OCI-LY7 (cell line): ENCODE results near the gene SNTB2. TPM values are rescaled to one million over a fixed set of nuclear protein-coding genes. Genes with fewer than 3 reads are reported as not detected.
"Not testable (repeated sequence)": the region's sequence is repeated elsewhere in the genome, so short reads cannot be mapped to it uniquely, and the experiment has no call there.

Source experiments
- BruUV-seq: library from RNA; stranded (reverse); fragments of 400-500 nt; replicated peaks from 2 replicates; lab custom pipeline; 2021; lab: Mats Ljungman, UMichigan
- CTCF ChIA-PET: fragments of 300-600 bp; sonication (Branson Sonifier 250); formaldehyde crosslinking; loops from one replicate; lab custom pipeline; 2022; ENCODE audit warnings: antibody characterized with exemption; ENCODE audit not compliant: unreplicated experiment; lab: Charles Lee
- POLR2A ChIA-PET: fragments of 300-600 bp; sonication (Branson Sonifier 250); formaldehyde crosslinking; loops from one replicate; lab custom pipeline; 2022; ENCODE audit warnings: antibody characterized with exemption; lab: Charles Lee
- DNase-seq: peaks from one replicate; pipeline ENCODE4 v3.0.0-alpha.2; 2015; ENCODE audit warnings: low spot score
- H2AFZ ChIP-seq: fragments of 200-600 bp; sonication (generic), shearing (Covaris generic); 2 replicates; pipeline ENCODE4 v1.6.1; 2014; ENCODE audit warnings: mild to moderate bottlenecking, antibody characterized with exemption, low read length, moderate library complexity
- H3K27ac ChIP-seq: fragments of 200-600 bp; sonication (generic); 2 replicates; pipeline ENCODE4 v1.5.1; 2014; ENCODE audit warnings: mixed run types, low read depth, mild to moderate bottlenecking, moderate library complexity, low read length, inconsistent platforms; ENCODE audit not compliant: poor library complexity, severe bottlenecking
- H3K36me3 ChIP-seq: fragments of 200-600 bp; sonication (generic); 2 replicates; pipeline ENCODE4 v1.6.1; 2014; ENCODE audit warnings: mild to moderate bottlenecking, antibody characterized with exemption, low read length, moderate library complexity, mixed read lengths; ENCODE audit not compliant: insufficient read depth
- H3K4me1 ChIP-seq: fragments of 200-600 bp; sonication (generic); 2 replicates; pipeline ENCODE4 v1.5.1; 2014; ENCODE audit warnings: mild to moderate bottlenecking, low read length; ENCODE audit not compliant: insufficient read depth, poor library complexity, severe bottlenecking
- H3K4me2 ChIP-seq: fragments of 200-600 bp; sonication (generic); 2 replicates; pipeline ENCODE4 v1.6.1; 2014; ENCODE audit warnings: mild to moderate bottlenecking, low read length
- H3K4me3 ChIP-seq: fragments of 200-600 bp; sonication (generic); 2 replicates; pipeline ENCODE4 v1.5.1; 2014; ENCODE audit warnings: mild to moderate bottlenecking, low read depth, low read length; ENCODE audit not compliant: poor library complexity, severe bottlenecking
- H3K79me2 ChIP-seq: fragments of 200-600 bp; sonication (generic); 2 replicates; pipeline ENCODE4 v1.6.1; 2016; ENCODE audit warnings: low read depth, mild to moderate bottlenecking, low read length, moderate library complexity, mixed read lengths; ENCODE audit not compliant: insufficient read depth
- H3K9me2 ChIP-seq: fragments of 200-600 bp; sonication (generic); 2 replicates; pipeline ENCODE4 v1.6.1; 2016; ENCODE audit warnings: mild to moderate bottlenecking, low read length, mixed read lengths; ENCODE audit not compliant: insufficient read depth
- H3K9me3 ChIP-seq: fragments of 200-600 bp; sonication (generic); 2 replicates; pipeline ENCODE4 v1.6.1; 2014; ENCODE audit warnings: mild to moderate bottlenecking, mixed run types, low read length, mixed read lengths
- H4K20me1 ChIP-seq: fragments of 200-600 bp; sonication (generic); 2 replicates; pipeline ENCODE4 v1.6.1; 2014; ENCODE audit warnings: mild to moderate bottlenecking, antibody characterized with exemption, low read length, moderate library complexity, mixed read lengths; ENCODE audit not compliant: insufficient read depth
- CTCF ChIP-seq: fragments of 200-600 bp; sonication (generic); conservative IDR thresholded peaks from 2 replicates; pipeline ENCODE4 v1.5.1; 2014; ENCODE audit warnings: mild to moderate bottlenecking, antibody characterized with exemption, low read length, moderate library complexity, mixed read lengths
- EZH2phosphoT487 ChIP-seq: fragments of 200-600 bp; sonication (generic); IDR thresholded peaks from 2 replicates; pipeline ENCODE4 v1.6.1; 2018; ENCODE audit warnings: low read depth, borderline replicate concordance, mild to moderate bottlenecking, mixed run types, antibody characterized with exemption, low read length, moderate library complexity, mixed read lengths
- intact Hi-C: fragments of 100-400 bp; cut with micrococcal nuclease; formaldehyde crosslinking; loops from one replicate; pipeline ENCODE4 v1.10.0; 2022; ENCODE audit not compliant: unreplicated experiment
- total RNA-seq, 2 experiments: library from RNA; depleted of rRNA in 1 of 2; stranded (reverse); fragments of >200 nt in 1 of 2; shearing (Covaris generic) in 1 of 2; gene quantifications; 2 replicates each; pipeline ENCODE4 v1.2.3, GENCODE V29; 2014 to 2022

SNTB2 gene
- total RNA-seq, 2 experiments from 2014 or later = 21.2 to 34.1 TPM

GRCh38 chr16:69294051-69294450, 107.1 kb downstream of the SNTB2 start:
- Histone ChIP-seq H3K4me2 (no peak overlapping the region), H3K36me3 (no peaks in the 10 kb centered on the region), H4K20me1 (no peaks in the 10 kb centered on the region), H3K4me1 (no peaks in the 10 kb centered on the region), H3K9me3 (no peaks in the 10 kb centered on the region), H3K4me3 (no peak overlapping the region), H3K9me2 (no peaks in the 10 kb centered on the region), H2AFZ (no peak overlapping the region), H3K27ac (no peak overlapping the region), H3K79me2 (no peaks in the 10 kb centered on the region)
- CTCF ChIA-PET = no interaction called here
- intact Hi-C loops = no loop called here
- POLR2A ChIA-PET = no interaction called here
- BruUV-seq = no TSS peak
- DNase-seq = no peak
- no peak for TF ChIP-seq CTCF
- TF ChIP-seq EZH2phosphoT487 = no peak

GRCh38 chr16:69296771-69297170, 109.8 kb downstream of the SNTB2 start:
- intact Hi-C loops, H3K27ac ChIP-seq, H3K4me1 ChIP-seq, H3K9me3 ChIP-seq, H2AFZ ChIP-seq, H4K20me1 ChIP-seq, H3K4me3 ChIP-seq, DNase-seq, BruUV-seq, H3K9me2 ChIP-seq, H3K4me2 ChIP-seq, CTCF ChIA-PET, H3K79me2 ChIP-seq: not testable (repeated sequence)
- H3K36me3 ChIP-seq = peaks cover 18% of the 10 kb centered on the region; the same call in 1 of the 2 replicates
- POLR2A ChIA-PET = interaction anchor here (0.7 kb wide), 1 partner anchor 26 kb away, joined by 8 read pairs; no protein-coding TSS in a partner anchor

DNA sequence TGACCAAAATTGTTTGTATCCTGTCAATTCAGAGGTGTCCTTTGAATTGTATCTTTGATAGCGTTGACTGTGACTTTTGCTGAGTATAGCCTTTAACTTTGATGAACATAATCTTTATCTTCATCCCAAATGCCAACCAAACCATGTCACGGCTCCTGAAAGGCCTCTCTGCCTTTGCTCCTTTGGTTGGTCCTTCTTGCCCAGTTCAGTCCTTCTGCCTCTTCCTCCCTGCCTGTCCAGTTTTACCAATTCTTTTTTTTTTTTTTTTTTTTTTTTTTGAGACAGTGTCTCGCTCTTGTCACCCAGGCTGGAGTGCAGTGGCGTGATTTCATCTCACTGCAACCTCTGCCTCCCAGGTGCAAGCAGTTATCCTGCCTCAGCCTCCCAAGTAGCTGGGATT, 111.3 kb downstream of the SNTB2 start:
- TF ChIP-seq EZH2phosphoT487 (no peak), CTCF (no peak)
- CTCF ChIA-PET = no interaction called here
- BruUV-seq = no TSS peak

More for the DNA sequence above, 111.3 kb downstream of the SNTB2 start:
- Histone ChIP-seq H3K27ac (no peak overlapping the region), H3K9me3 (no peaks in the 10 kb centered on the region), H3K4me1 (peaks cover 4% of the 10 kb centered on the region), H3K4me2 (no peak overlapping the region), H3K36me3 (peaks cover 18% of the 10 kb centered on the region; the same call in 1 of the 2 replicates), H3K9me2 (no peaks in the 10 kb centered on the region), H4K20me1 (no peaks in the 10 kb centered on the region), H3K79me2 (no peaks in the 10 kb centered on the region), H3K4me3 (no peak overlapping the region), H2AFZ (no peak overlapping the region)
- POLR2A ChIA-PET = no interaction called here
- intact Hi-C loops = no loop called here
- no peak for DNase-seq
